HL-60/S4 treated with retinoic acid at 250 ng/mL for 4 days and 3 days (cell line): Measurements from ENCODE around the gene DNAJC9.
"Not testable (repeated sequence)": the region's sequence is repeated elsewhere in the genome, so short reads cannot be mapped to it uniquely, and the experiment has no call there.

ENCODE experiments used
- in situ Hi-C: fragments of 300-500 bp; cut with MboI; formaldehyde crosslinking; loops from 2 replicates; pipeline ENCODE4 v1.7.0; 2022; ENCODE audit warnings: low sequenced_read_pairs

DNAJC9 gene

GRCh38 chr10:73246646-73247508, at the start of gene DNAJC9:
TSS of gene DNAJC9 (minus strand) at chr10:73247255. CDS start at chr10:73247189, 66 bp downstream.
- in situ Hi-C loops: no loop called here

DNA sequence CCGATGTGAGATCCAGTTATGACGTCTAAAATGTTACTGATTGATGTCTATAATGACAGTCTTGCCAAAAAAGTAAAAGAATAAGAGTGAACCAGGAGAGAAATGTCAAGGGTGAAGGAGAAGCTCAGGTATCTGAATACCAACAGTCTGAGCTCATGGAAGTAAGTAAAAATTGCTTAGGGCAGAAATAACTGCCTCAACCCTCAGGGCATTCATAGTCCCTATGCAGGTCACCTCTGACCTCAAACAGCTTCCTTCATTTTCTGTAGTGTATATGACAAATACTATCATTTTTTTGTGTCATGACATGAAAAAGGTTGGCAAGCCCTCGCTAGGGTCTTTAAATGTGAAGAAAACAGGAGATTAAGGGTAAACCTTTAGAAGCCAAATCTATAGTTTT, 46.4 kb upstream of the DNAJC9 start:
- in situ Hi-C loops: no loop called here

DNA sequence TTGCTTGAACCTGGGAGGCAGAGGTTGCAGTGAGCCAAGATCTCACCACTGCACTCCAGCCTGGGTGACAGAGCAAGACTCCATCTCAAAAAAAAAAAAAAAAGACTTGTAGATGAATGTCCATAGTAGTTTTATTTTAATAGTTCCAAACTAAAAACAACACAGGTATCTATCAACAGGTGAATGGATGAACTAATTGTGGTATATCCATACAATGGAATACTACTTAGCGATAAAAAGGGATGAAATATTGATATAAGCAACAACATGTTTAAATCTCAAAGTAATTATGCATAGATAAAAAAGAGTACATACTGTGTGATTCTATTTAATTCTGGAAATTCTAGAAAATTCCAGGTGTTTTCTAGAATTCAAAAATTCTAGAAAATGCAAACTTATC, 42.9 kb upstream of the DNAJC9 start:
- in situ Hi-C loops: no loop called here

DNA sequence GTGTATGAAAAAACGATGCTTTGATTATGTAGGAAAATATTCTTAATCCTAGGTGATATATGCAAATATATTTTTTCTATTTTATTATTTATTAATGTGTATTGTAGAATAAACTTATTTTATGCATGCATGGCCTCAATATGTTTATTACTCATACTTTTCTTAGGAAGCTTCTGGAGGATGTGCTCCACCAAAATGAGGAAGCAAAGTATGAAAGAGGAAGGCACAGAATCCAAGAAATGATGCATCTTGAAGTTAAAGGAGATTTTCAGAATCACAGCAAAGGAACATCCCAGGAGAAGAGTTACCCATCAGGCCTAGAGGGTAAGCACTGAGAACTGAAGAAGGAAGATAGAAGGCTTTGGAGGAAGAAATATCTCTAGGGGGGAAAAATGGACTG, 40.4 kb upstream of the DNAJC9 start:
- in situ Hi-C loops: no loop called here

DNA sequence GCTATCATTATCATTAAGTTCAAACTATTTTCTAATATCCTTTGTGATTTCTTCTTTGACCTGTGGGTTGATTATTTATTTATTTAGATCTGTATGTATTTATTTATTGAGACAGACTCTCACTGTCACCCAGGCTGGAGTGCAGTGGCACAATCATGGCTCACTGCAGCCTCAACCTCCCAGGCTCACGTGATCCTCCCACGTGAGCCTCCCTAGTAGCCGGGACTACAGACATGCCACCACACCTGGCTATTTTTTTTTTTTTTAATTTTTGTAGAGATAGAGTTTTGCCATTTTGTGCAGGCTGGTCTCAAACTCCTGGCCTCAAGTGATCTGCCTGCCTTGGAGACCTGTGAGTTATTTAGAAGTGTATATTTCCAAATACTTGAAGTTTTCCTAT, 34.0 kb upstream of the DNAJC9 start:
- in situ Hi-C loops: no loop called here

GRCh38 chr10:73264423-73264822, 17.4 kb upstream of the DNAJC9 start:
- in situ Hi-C loops: no loop called here

GRCh38 chr10:73263693-73264347, 16.8 kb upstream of the DNAJC9 start:
- in situ Hi-C loops: no loop called here

DNA sequence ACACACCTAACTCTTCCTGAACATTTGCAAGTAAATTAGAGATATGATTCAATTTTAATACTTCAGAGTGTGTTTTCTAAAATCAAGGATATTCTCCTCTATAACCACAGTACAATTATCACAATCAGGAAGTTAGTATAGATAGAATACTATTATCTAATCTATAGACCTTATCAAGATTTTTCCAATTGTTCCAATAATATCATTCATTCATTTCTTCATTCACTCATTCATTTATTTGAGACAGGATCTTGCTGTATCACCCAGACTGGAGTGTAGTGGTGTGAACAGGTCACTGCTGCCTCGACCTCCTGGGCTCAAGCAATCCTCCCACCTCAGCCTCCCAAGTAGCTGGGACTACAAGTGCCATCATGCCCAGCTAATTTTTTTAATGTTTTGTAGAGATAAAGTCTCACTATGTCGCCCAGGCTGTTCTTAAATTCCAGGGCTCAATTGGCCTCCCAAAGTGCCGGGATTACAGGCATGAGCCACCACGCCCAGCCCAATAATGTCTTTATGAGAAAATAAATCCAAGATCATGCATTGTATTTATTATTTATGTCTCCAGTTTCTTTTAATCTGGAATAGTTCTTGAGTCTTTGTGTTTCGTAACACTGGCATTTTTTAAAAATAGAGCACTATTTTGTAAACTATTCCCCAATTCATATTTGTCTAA, 16.0 kb upstream of the DNAJC9 start:
- in situ Hi-C loops: no loop called here

- in situ Hi-C loops: no loop called here
These were observed 15.2 kb upstream of the DNAJC9 start for GRCh38 chr10:73262105-73262730.

- in situ Hi-C loops: no loop called here
These were observed 14.4 kb upstream of the DNAJC9 start for GRCh38 chr10:73261362-73261995.

DNA sequence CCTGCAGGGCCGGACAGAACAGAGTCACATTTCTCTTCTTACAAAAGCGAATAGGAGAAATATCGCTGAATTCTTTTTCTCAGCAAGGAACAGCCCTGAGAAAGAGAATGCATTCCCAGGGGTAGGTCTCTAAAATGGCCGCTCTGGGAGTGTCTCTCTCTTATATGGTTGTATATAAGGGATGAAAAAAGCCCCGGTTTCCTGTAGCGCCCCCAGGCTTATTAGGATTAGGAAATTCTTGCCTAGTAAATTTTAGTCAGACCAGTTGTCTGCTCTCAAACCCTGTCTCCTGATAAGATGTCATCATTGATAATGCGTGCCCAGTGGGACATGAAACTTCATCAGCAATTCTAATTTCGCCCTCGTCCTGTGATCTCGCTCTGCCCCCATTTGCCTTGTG, 11.6 kb upstream of the DNAJC9 start:
- in situ Hi-C loops: not testable (repeated sequence)

GRCh38 chr10:73253225-73253555, 6.1 kb upstream of the DNAJC9 start:
- in situ Hi-C loops: no loop called here

- in situ Hi-C loops: no loop called here
These were observed 5.6 kb upstream of the DNAJC9 start, which contains the start of gene MRPS16 for GRCh38 chr10:73252445-73253224. TSS of gene MRPS16 (minus strand) at chr10:73252644. CDS start at chr10:73252482, 162 bp downstream.

DNA sequence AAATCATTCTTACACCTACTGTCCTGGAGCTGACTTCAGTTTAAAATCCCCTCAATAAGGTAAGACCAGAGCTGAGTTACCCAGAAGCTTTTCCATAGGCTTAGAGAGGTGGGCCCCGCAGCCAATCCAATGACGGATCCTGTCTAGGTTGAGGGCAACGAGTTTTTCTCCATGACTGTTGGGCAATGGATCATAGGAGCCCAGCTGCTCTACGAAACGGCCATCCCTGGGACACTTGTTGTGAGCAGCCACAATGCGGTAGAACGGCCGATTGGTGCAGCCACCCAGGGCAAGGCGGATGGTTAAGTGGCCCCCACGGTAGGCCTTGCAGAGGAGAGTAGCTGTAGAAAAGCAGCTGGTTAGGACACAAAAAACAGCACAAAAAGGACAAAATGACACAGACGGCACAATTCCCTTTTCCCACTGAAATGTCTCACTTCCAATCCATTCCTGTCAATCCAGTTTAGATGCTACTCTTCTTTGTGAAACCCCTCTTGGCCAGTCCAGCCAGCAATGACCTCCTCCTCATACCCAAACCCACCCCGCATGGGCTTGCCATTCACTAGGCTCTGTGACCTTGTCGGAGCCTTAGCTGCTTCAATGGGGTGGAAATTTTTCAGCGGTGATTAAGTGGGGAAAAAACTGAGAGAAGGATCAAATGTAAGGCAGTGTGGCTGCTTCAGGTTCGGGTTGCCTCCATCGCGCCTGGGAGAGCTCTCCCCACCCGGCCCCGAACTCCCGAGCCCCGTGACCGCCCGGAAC, 4.8 kb upstream of the DNAJC9 start:
- in situ Hi-C loops: no loop called here

GRCh38 chr10:73248259-73248724, 1.2 kb upstream of the DNAJC9 start:
- in situ Hi-C loops: no loop called here

DNA sequence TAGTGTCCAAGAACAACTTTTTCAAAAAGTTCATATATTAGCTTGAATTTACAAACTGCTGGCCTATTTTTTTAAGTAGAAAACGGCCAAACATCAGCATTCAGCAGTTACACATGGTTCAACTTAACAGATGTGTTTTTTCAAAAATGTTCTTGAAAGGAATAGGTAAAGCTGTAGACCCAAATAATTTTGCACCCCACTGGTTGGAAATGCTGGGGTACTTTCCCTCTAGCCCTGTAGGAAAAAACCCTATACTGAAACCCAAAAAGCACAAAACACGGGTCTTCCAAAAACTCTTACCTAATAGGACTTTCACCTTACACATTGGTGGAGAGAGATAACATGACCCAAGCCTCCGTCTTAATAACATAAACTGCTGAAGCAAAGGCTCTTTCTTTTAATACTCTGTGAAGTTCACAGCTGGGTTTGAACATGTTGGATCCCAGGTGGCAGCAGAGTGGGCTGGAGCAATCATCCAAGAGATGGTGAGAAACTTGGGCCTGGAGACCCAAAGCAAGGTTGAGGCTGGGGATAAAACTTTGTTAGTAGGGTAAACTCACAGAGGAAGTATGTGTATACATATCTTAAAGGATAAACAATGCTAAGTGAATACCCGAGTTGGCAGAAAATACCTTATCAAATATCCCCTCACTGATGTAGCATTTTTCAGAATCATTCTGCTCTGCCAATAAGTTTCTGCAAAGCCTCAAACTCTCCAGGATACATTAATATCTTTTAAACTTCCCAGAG, 629 bp upstream of the DNAJC9 start:
- in situ Hi-C loops: no loop called here

GRCh38 chr10:73246322-73246645, 771 bp downstream of the DNAJC9 start:
- in situ Hi-C loops: no loop called here

- in situ Hi-C loops: no loop called here
These were observed 2.1 kb downstream of the DNAJC9 start for GRCh38 chr10:73244866-73245477.
